ENCODE measurements around the gene YKT6.

The YKT6 gene

GRCh38 chr7:44222776-44223261, 22.0 kb downstream of the YKT6 start:
- intact Hi-C loops (cut with micrococcal nuclease): no loop called here
- no peaks in the 10 kb centered on the region for H3K36me3 Mint-ChIP-seq (ENCODE audit: low read depth)
- no peaks in the 10 kb centered on the region for H3K9me3 Mint-ChIP-seq
- H3K4me3 Mint-ChIP-seq: no peak overlapping the region
- H3K27me3 Mint-ChIP-seq: peaks cover 6% of the 10 kb centered on the region
- no peaks in the 10 kb centered on the region for H3K4me1 Mint-ChIP-seq (ENCODE audit: low read depth)
- no peak overlapping the region for H3K27ac Mint-ChIP-seq

DNA sequence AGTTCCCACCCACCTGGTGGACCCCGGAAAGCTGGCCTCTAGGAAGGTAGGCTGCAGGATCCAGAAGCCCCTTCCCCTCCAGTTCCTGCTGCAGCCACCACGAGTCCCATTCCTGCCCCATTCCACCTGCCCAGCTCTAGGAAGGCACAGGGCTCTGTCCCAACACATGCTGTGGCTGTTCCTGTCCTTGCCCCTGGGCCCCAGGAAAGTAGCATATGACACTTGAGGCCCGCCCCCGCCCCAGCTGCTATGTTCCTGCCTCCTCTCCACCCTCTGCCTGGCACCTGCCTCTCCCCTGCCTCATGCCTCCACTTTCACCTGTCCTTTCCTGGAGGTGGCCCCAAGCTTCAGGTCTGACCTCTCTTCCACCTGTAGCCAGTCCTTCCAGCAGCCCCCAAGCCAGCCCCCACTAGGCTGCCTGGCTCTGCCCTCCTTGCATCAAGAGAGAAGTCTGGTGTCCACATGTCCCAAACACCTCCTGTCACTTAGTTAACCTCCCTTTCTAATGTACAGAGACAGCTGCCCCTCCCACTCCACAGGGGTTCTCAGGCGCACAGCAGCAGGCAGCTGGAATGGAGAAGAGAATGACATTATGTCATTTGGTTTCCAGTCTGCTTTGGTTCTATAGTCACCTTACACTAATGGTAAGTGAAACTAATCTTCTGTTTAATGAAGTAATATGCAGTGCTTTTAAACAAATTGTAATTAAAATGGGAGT, 22.7 kb downstream of the YKT6 start:
- no peak overlapping the region for H3K27ac Mint-ChIP-seq
- intact Hi-C loops (cut with micrococcal nuclease): no loop called here
- no peaks in the 10 kb centered on the region for H3K4me1 Mint-ChIP-seq (ENCODE audit: low read depth)
- no peaks in the 10 kb centered on the region for H3K36me3 Mint-ChIP-seq (ENCODE audit: low read depth)
- peaks cover 6% of the 10 kb centered on the region for H3K27me3 Mint-ChIP-seq
- no peaks in the 10 kb centered on the region for H3K9me3 Mint-ChIP-seq
- no peak overlapping the region for H3K4me3 Mint-ChIP-seq

- Mint-ChIP-seq H3K36me3 (ENCODE audit: low read depth) (no peaks in the 10 kb centered on the region), H3K4me1 (ENCODE audit: low read depth) (no peaks in the 10 kb centered on the region), H3K27ac (no peak overlapping the region), H3K4me3 (no peak overlapping the region), H3K9me3 (no peaks in the 10 kb centered on the region), H3K27me3 (peaks cover 6% of the 10 kb centered on the region)
- intact Hi-C loops (cut with micrococcal nuclease): no loop called here
Observed at GRCh38 chr7:44224080-44224973, 23.5 kb downstream of the YKT6 start.

- Mint-ChIP-seq H3K4me3 (no peak overlapping the region), H3K36me3 (ENCODE audit: low read depth) (no peaks in the 10 kb centered on the region), H3K4me1 (ENCODE audit: low read depth) (no peaks in the 10 kb centered on the region), H3K27me3 (peaks cover 6% of the 10 kb centered on the region), H3K9me3 (no peaks in the 10 kb centered on the region), H3K27ac (no peak overlapping the region)
- intact Hi-C loops (cut with micrococcal nuclease): no loop called here
Observed at GRCh38 chr7:44224974-44225565, 24.3 kb downstream of the YKT6 start.

GRCh38 chr7:44225566-44226395, 25.0 kb downstream of the YKT6 start:
- Mint-ChIP-seq H3K9me3 (no peaks in the 10 kb centered on the region), H3K27me3 (peaks cover 6% of the 10 kb centered on the region), H3K27ac (no peak overlapping the region), H3K4me1 (ENCODE audit: low read depth) (no peaks in the 10 kb centered on the region), H3K4me3 (no peak overlapping the region), H3K36me3 (ENCODE audit: low read depth) (no peaks in the 10 kb centered on the region)
- intact Hi-C loops (cut with micrococcal nuclease): no loop called here

DNA sequence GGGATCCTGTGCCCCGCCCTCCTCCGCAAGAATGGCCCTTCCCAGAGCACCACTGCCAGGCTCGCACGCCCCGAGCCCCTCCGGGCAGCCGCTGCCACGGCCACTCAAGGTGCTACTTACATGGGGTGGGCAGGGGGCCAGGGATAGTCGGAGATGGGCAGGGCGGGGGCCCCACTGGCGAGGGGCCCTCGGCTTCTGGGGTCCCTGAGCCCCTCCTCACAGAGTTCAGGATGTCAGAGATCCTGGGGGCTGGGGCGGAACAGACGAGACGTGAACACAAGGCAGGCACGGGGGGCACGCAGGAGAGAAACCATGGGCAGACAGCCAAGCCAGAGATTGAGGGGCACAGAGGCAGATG, 25.6 kb downstream of the YKT6 start:
- H3K9me3 Mint-ChIP-seq: no peaks in the 10 kb centered on the region
- H3K4me3 Mint-ChIP-seq: no peak overlapping the region
- H3K27me3 Mint-ChIP-seq: peaks cover 6% of the 10 kb centered on the region
- intact Hi-C loops (cut with micrococcal nuclease): no loop called here
- no peaks in the 10 kb centered on the region for H3K36me3 Mint-ChIP-seq (ENCODE audit: low read depth)
- no peak overlapping the region for H3K27ac Mint-ChIP-seq
- no peaks in the 10 kb centered on the region for H3K4me1 Mint-ChIP-seq (ENCODE audit: low read depth)

DNA sequence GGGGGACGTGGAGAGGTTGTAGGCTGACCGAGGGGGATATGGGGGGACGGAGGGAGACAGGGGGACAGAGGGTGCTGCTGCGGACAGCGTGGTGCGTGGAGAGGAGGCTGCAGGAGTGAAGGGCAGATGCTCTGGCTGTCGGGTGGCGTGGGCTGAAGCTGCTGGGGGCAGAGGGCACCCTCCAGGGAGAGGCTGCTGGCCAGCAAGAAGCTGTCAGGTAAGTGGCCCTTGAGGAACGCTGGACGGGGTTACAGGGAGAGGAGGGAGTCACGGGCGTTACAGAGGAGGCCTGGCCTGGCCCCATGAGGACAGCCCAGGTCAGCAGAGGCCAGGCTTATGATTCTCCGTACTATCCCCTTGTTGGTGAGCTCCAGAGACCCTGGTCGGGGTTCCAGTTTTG, 27.1 kb downstream of the YKT6 start:
- no peaks in the 10 kb centered on the region for H3K36me3 Mint-ChIP-seq (ENCODE audit: low read depth)
- no peak overlapping the region for H3K4me3 Mint-ChIP-seq
- intact Hi-C loops (cut with micrococcal nuclease): no loop called here
- H3K27ac Mint-ChIP-seq: no peak overlapping the region
- no peaks in the 10 kb centered on the region for H3K9me3 Mint-ChIP-seq
- H3K4me1 Mint-ChIP-seq (ENCODE audit: low read depth): no peaks in the 10 kb centered on the region
- H3K27me3 Mint-ChIP-seq: peaks cover 6% of the 10 kb centered on the region

DNA sequence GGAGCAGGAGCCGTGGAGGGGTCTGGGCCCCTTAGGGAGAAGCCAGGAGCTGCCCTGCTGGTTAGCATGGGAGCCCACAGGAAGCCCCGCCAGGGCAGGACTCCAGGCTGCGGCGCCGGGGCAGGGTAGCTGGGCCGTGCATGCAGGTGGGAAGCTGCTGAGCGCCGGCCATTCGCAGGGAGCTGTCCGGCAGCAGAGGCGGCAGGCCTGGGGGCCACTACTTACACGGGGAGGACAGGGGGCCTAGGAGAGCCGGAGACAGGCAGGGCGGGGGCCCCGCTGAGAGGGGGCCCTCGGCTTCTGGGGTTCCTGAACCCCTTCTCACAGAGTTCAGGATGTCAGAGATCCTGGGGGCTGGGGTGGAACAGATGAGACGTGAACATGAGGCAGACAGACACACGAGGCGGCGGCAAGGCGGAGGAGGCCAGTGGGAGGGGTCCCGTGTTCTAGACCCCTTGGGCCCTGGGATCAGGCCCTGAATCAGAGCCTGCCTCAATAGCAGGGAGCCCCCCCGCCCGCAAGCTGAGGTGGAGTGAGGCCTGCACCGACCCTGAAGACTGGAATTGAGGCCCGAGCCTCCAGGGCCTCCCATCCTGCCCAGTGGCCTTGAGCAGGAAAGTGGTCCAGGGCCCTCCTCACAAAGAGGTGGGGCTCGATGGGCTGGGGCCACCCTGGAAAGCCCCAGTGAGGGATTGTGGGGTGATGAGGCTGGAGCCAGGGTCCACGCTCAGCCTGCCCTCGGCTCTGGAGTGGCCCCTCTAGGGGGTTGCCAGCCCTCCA, 28.0 kb downstream of the YKT6 start:
- Mint-ChIP-seq H3K27me3 (peaks cover 6% of the 10 kb centered on the region), H3K36me3 (ENCODE audit: low read depth) (no peaks in the 10 kb centered on the region), H3K4me3 (no peak overlapping the region), H3K9me3 (no peaks in the 10 kb centered on the region), H3K27ac (no peak overlapping the region), H3K4me1 (ENCODE audit: low read depth) (no peaks in the 10 kb centered on the region)
- intact Hi-C loops (cut with micrococcal nuclease): no loop called here

DNA sequence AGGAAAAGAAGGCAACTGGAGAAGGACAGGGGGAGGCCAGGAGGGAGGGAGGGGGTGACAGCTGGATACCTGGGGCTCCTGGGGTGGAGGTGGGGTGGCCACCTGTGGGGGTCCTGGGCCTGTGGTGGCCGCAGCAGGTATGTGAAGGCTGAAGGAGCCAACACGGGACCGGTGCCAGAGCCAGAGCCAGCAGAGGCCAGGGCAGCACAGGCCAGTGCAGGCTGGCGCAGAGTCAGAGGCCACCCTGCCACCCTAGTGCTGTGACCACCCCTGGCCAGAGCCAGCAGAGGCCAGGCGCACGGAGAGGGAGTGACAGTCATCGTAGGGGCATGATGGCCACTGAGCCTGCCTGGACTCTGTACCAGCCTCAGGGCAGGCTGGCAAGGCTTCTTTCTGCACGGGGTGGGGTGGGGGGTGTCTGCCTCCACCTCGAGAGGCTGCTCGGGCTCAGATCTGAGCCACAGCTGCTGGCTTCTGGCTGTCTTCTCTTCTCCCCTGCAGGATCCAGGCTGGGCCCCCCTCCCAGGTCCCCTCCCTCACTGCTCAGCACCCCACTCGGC, 28.8 kb downstream of the YKT6 start:
- Mint-ChIP-seq H3K4me3 (no peak overlapping the region), H3K27ac (no peak overlapping the region), H3K27me3 (peaks cover 6% of the 10 kb centered on the region), H3K4me1 (ENCODE audit: low read depth) (no peaks in the 10 kb centered on the region), H3K36me3 (ENCODE audit: low read depth) (no peaks in the 10 kb centered on the region), H3K9me3 (no peaks in the 10 kb centered on the region)
- intact Hi-C loops (cut with micrococcal nuclease): no loop called here

DNA sequence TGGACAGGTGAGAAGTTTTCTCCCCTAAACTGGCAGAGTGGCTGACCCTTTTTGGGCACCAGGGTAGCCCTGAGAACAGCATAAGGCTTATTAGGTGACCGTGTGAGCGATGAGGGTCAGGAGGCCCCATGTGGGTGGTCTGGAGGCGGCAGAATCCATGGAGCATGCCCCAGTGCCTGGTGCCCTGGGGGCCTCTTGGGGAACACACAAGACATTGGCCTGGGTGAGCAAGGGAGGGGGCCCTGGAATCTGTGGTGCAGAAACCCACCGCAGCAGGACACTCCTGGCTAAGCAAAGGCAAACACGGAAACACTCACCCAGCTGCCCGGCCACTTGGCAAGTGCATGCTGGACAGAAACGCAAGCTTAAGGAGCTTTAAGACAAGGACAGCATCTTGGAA, 29.5 kb downstream of the YKT6 start:
- Mint-ChIP-seq H3K27me3 (peaks cover 6% of the 10 kb centered on the region), H3K36me3 (ENCODE audit: low read depth) (no peaks in the 10 kb centered on the region), H3K9me3 (no peaks in the 10 kb centered on the region), H3K4me1 (ENCODE audit: low read depth) (no peaks in the 10 kb centered on the region), H3K27ac (no peak overlapping the region), H3K4me3 (no peak overlapping the region)
- intact Hi-C loops (cut with micrococcal nuclease): no loop called here

- Mint-ChIP-seq H3K27ac (no peak overlapping the region), H3K4me3 (no peak overlapping the region), H3K27me3 (peaks cover 3% of the 10 kb centered on the region), H3K36me3 (ENCODE audit: low read depth) (no peaks in the 10 kb centered on the region), H3K9me3 (no peaks in the 10 kb centered on the region), H3K4me1 (ENCODE audit: low read depth) (peaks cover under 1% of the 10 kb centered on the region)
- intact Hi-C loops (cut with micrococcal nuclease): no loop called here
Observed at GRCh38 chr7:44231088-44231487, 30.3 kb downstream of the YKT6 start.

DNA sequence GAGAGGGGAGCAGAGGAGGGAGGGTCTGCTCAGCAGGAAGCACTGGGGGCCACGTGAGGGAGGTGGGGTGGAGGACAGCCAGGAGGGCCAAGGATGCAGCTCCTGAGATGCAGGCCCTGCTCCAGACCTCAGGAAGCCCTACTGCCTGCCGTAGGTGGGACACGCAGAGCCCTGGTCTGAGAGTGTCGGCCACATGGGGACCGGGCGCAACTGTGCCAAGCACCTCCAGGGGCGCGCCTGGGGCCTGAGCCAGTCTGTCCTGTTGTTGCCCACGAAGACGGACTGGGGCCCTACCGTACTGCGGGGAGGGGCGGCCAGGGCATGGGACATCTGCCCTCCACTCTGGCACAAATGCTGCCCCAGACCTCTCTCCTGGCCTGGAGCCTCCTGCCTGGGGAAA, 31.6 kb downstream of the YKT6 start:
- H3K9me3 Mint-ChIP-seq: no peaks in the 10 kb centered on the region
- H3K4me1 Mint-ChIP-seq (ENCODE audit: low read depth): peaks cover 9% of the 10 kb centered on the region
- no peak overlapping the region for H3K4me3 Mint-ChIP-seq
- no peaks in the 10 kb centered on the region for H3K36me3 Mint-ChIP-seq (ENCODE audit: low read depth)
- no peaks in the 10 kb centered on the region for H3K27me3 Mint-ChIP-seq
- H3K27ac Mint-ChIP-seq: no peak overlapping the region
- intact Hi-C loops (cut with micrococcal nuclease): no loop called here

Data from dendritic cell treated with granulocyte-macrophage colony-stimulating factor and Interleukin-4, amounts not matched to agents 40 ng/mL and 50 ng/mL, for 4 days (primary cell).